Kasumi-1 (cell line): ENCODE measurements around the gene DCC.
"Not testable (repeated sequence)": the region's sequence is repeated elsewhere in the genome, so short reads cannot be mapped to it uniquely, and the experiment has no call there.

Source experiments
- DNase-seq, 2 experiments: peaks; one replicate each; lab custom pipeline; 2025; lab: John Stamatoyannopoulos, UW

The DCC gene

GRCh38 chr18:53511725-53512124, 1171.7 kb downstream of the DCC start:
- DNase-seq: not testable (repeated sequence)

DNA sequence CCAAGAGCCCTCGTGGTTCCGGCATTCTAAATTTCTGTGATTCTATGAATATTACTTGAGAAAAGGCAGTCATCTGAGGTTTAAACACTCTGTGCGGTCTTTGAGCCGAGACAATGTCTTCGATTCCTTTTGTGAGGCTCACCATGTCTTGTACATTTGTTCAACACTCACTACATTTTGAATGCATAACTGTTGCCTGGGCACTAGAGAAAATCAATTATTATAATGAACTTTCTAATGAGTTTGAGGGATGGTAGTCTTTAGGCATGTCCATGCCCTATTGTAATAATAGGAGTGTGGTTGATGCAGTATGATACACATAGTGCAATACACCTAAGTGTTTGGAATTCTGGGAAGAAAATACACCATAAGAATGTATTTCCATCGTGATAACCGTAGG, 1181.1 kb downstream of the DCC start:
- DNase-seq: no peak

GRCh38 chr18:53526101-53526870, 1186.3 kb downstream of the DCC start:
- no peak for DNase-seq

GRCh38 chr18:53527365-53527764, 1187.4 kb downstream of the DCC start:
- DNase-seq: no peak

GRCh38 chr18:53531187-53531586, 1191.2 kb downstream of the DCC start:
- no peak for DNase-seq

GRCh38 chr18:53531896-53532295, 1191.9 kb downstream of the DCC start:
- DNase-seq: no peak

GRCh38 chr18:53534203-53534602, 1194.2 kb downstream of the DCC start:
- no peak for DNase-seq

GRCh38 chr18:53534695-53535094, 1194.7 kb downstream of the DCC start:
- DNase-seq: no peak

- no peak for DNase-seq
These were observed 1196.9 kb downstream of the DCC start for GRCh38 chr18:53536908-53537307.

DNA sequence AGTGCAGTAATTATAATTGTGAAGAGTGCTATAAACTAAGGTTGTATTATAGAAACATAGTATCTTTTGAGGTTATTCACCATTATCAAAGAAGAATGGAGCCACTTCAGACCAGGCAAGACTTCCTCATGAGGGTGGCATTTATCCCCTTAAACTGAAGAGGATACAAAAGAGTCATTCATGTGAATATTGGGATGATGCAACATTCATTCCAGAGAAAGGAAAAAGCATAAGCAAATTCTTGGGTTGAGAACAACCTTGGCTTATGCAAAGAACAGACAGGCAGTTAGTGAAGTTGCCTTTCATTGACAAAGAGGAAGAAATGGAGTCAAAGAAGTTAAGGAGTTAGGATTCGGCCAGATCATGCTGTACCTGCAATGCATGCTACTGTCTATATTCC, 1201.9 kb downstream of the DCC start:
- no peak for DNase-seq

DNA sequence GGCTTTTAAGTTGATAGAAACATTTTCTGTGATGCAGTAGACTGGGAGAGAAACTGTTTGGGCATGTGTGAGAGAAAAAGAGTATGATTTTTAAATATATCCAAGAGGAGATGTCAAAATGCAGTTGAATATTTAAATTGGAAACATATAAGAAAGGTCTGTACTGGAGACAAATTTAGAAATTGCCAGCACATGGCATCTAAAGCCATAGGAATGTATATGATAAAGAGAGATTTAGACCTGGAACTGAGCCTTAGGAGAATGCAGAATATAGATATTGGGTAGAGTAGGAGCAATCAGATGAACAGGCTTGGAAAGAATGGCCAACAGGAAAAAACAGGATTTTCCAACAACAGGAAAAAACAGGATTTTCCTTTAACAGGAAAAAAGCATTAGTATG, 1203.7 kb downstream of the DCC start:
- DNase-seq: no peak

GRCh38 chr18:53544917-53545316, 1204.9 kb downstream of the DCC start:
- DNase-seq: no peak

- no peak for DNase-seq
These were observed 1212.0 kb downstream of the DCC start for GRCh38 chr18:53551868-53552426.

DNA sequence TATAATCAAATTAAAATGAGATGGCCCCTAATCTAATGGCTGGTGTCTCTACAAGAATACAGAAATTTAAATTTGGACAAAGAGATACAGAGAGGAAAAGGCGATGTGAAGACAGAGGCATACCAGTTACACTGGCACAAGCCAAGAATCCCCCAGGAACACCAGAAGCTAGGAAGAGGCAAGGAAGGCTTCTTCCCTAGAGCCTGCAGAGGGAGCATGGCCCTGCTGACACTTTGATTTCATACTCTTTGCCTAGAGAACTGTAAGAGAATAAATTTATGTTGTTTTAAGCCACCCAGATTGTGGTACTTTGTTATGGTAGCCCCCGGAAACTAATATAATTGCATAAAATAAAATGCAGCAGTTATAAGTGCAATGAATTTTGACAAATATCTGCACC, 1213.0 kb downstream of the DCC start:
- DNase-seq: no peak

DNA sequence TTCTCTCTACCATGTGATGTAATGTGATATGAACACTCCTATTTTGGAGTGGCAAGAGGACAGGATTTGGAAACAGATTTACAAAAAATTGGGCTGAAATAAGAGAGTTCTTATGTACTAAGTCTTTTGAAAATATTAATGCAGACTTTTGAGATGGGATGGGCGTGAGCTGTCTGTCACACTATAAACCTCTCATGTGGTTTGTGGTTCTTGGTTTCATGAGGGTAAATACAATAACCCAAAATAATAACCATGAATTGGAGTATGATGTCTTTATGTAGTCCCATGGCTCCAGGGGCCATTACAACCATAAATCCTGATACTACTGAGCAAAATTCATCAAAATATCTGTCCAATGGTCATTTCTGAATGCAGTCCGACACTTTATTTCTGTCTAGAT, 1216.5 kb downstream of the DCC start:
- no peak for DNase-seq

GRCh38 chr18:53560546-53560945, 1220.5 kb downstream of the DCC start:
- no peak for DNase-seq

DNA sequence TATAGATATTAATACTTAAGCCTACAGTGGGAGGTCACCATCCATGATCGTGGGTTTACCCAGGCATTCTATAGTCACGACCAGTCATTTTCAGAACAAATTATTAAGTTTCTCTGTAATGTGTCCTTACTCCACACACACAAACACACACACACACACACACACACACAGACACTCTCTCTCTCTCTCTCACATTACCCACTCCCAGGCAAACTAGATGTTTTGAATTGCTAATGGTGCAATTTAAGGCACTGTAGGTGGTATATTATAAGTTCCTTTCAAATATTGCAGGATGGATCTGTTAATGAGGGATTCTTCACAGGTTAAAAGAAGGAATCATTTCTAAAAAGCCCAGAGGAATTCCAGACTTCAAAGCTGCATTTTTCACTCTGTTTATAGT, 1226.6 kb downstream of the DCC start:
- DNase-seq: no peak

GRCh38 chr18:53567929-53568574, 1228.1 kb downstream of the DCC start:
- DNase-seq: peak; percentile 52 to 60
